GM23338 (cell line): ENCODE data around the gene CPM. TPM values are rescaled to one million over a fixed set of nuclear protein-coding genes. Genes with fewer than 3 reads are reported as not detected.

Experiments
- ATAC-seq: fragments of 200-7000 bp; cut with Tn5 transposase; 3 replicates; pipeline ENCODE4 v1.9.1; 2020
- DNase-seq: peaks from one replicate; pipeline ENCODE4 v3.0.0-alpha.2; 2015; ENCODE audit warnings: low spot score
- H2AFZ ChIP-seq: fragments of 200-600 bp; sonication (generic); 2 replicates; pipeline ENCODE4 v1.8.0; 2016; ENCODE audit warnings: antibody characterized with exemption, mild to moderate bottlenecking, moderate library complexity
- H3F3A ChIP-seq: fragments of 200-600 bp; sonication (generic); replicated peaks from 2 replicates; pipeline ENCODE4 v1.8.0; 2017; ENCODE audit warnings: antibody characterized with exemption, mixed run types, low read depth
- H3K27ac ChIP-seq: fragments of 200-600 bp; sonication (generic); 2 replicates; pipeline ENCODE4 v1.6.1; 2016; ENCODE audit warnings: low read depth
- H3K27me3 ChIP-seq: fragments of 200-600 bp; sonication (generic); 2 replicates; pipeline ENCODE4 v1.8.0; 2016; ENCODE audit warnings: mild to moderate bottlenecking, mixed run types, moderate library complexity; ENCODE audit not compliant: insufficient read depth
- H3K36me3 ChIP-seq: fragments of 200-600 bp; sonication (generic); 2 replicates; pipeline ENCODE4 v1.8.0; 2016; ENCODE audit warnings: mild to moderate bottlenecking; ENCODE audit not compliant: insufficient read depth
- H3K4me1 ChIP-seq: fragments of 200-600 bp; sonication (generic); 2 replicates; pipeline ENCODE4 v1.8.0; 2016; ENCODE audit warnings: mild to moderate bottlenecking, moderate library complexity; ENCODE audit not compliant: insufficient read depth
- H3K4me2 ChIP-seq: fragments of 200-600 bp; sonication (generic); 2 replicates; pipeline ENCODE4 v1.7.1; 2017; ENCODE audit warnings: mixed run types
- H3K4me3 ChIP-seq: fragments of 200-600 bp; sonication (generic); 2 replicates; pipeline ENCODE4 v1.6.1; 2016; ENCODE audit warnings: mixed run types
- H3K79me2 ChIP-seq: fragments of 200-600 bp; sonication (generic); replicated peaks from 2 replicates; pipeline ENCODE4 v1.8.0; 2017; ENCODE audit warnings: mild to moderate bottlenecking; ENCODE audit not compliant: insufficient read depth
- H3K9me2 ChIP-seq: fragments of 200-600 bp; sonication (generic); 2 replicates; pipeline ENCODE4 v1.8.0; 2017; ENCODE audit not compliant: insufficient read depth
- H4K20me1 ChIP-seq: fragments of 200-600 bp; sonication (generic); replicated peaks from 2 replicates; pipeline ENCODE4 v1.8.0; 2017; ENCODE audit warnings: mild to moderate bottlenecking; ENCODE audit not compliant: insufficient read depth
- H3K27ac Mint-ChIP-seq: 2 replicates; pipeline ENCODE4 v1.8.0; 2020; ENCODE audit warnings: inconsistent platforms, mild to moderate bottlenecking, moderate library complexity, mixed read lengths
- H3K27me3 Mint-ChIP-seq: 3 replicates; pipeline ENCODE4 v1.8.0; 2022; ENCODE audit warnings: low read depth, mild to moderate bottlenecking, moderate library complexity, mixed read lengths, inconsistent platforms; ENCODE audit not compliant: insufficient read depth, poor library complexity
- H3K36me3 Mint-ChIP-seq: 3 replicates; pipeline ENCODE4 v1.8.0; 2021; ENCODE audit warnings: low read depth, mild to moderate bottlenecking, inconsistent platforms, moderate library complexity, mixed read lengths
- H3K4me1 Mint-ChIP-seq: 3 replicates; pipeline ENCODE4 v1.8.0; 2020; ENCODE audit warnings: mild to moderate bottlenecking, inconsistent platforms, mixed read lengths
- H3K4me3 Mint-ChIP-seq: 3 replicates; pipeline ENCODE4 v1.8.0; 2021; ENCODE audit warnings: moderate library complexity, mild to moderate bottlenecking, inconsistent platforms, mixed read lengths
- H3K9me3 Mint-ChIP-seq: 3 replicates; pipeline ENCODE4 v1.8.0; 2020; ENCODE audit warnings: moderate library complexity, mild to moderate bottlenecking, inconsistent platforms, mixed read lengths
- CREB1 ChIP-seq: fragments of 250-450 bp; sonication (Bioruptor Pico); IDR thresholded peaks from 2 replicates; pipeline ENCODE4 v1.5.0; 2020; ENCODE audit warnings: low read depth, mild to moderate bottlenecking, moderate library complexity
- ETS1 ChIP-seq: IDR thresholded peaks from 2 replicates; pipeline ENCODE4 v1.6.1; 2016; ENCODE audit warnings: antibody characterized with exemption
- JUNB ChIP-seq: IDR thresholded peaks from one replicate; pipeline ENCODE4 v1.6.1; 2016; ENCODE audit warnings: antibody characterized with exemption; ENCODE audit not compliant: unreplicated experiment
- NANOG ChIP-seq: IDR thresholded peaks from 2 replicates; pipeline ENCODE4 v1.6.1; 2016; ENCODE audit warnings: antibody characterized with exemption, borderline replicate concordance
- POLR2AphosphoS5 ChIP-seq: IDR thresholded peaks from 2 replicates; pipeline ENCODE4 v1.6.1; 2016; ENCODE audit warnings: antibody characterized with exemption, low read depth
- REST ChIP-seq: IDR thresholded peaks from one replicate; pipeline ENCODE4 v1.6.1; 2018; ENCODE audit warnings: antibody characterized with exemption; ENCODE audit not compliant: unreplicated experiment
- STAT1 ChIP-seq: IDR thresholded peaks from one replicate; pipeline ENCODE4 v1.6.1; 2016; ENCODE audit warnings: antibody characterized with exemption; ENCODE audit not compliant: unreplicated experiment
- ZNF114 ChIP-seq: fragments of 250-450 bp; sonication (Bioruptor Pico); IDR thresholded peaks from 2 replicates; pipeline ENCODE4 v1.5.0; 2020; ENCODE audit warnings: mild to moderate bottlenecking, moderate library complexity
- ZNF331 ChIP-seq: fragments of 250-450 bp; sonication (Bioruptor Pico); IDR thresholded peaks from 2 replicates; pipeline ENCODE4 v1.5.0; 2020; ENCODE audit warnings: low read depth, mild to moderate bottlenecking, moderate library complexity
- ZNF462 ChIP-seq: fragments of 250-450 bp; sonication (Bioruptor Pico); IDR thresholded peaks from 2 replicates; pipeline ENCODE4 v1.5.0; 2020; ENCODE audit warnings: mild to moderate bottlenecking, moderate library complexity
- polyA plus RNA-seq: library from polyadenylated mRNA; unstranded; fragments of >200 nt; fragmentation: Nextera tagmentation; extraction: Ambion mirVana; gene quantifications from 2 replicates; pipeline ENCODE4 v1.2.1, GENCODE V29; 2016
- total RNA-seq: library from RNA; depleted of rRNA; stranded (reverse); fragments of >200 nt; shearing (Covaris generic); gene quantifications from 2 replicates; pipeline ENCODE4 v1.2.3, GENCODE V29; 2014

The CPM gene
- total and polyA plus RNA-seq, 2 experiments from 2014 or later, result 0.37 to 5.8 TPM

- no peak overlapping the region for H3K4me3 Mint-ChIP-seq
- no peak overlapping the region for H3K4me3 ChIP-seq
- H3K27ac Mint-ChIP-seq, result no peak overlapping the region
- H3K4me2 ChIP-seq, result no peak overlapping the region
- no peaks in the 10 kb centered on the region for H3K27me3 Mint-ChIP-seq
- no peak overlapping the region for H2AFZ ChIP-seq
- peaks cover 4% of the 10 kb centered on the region for H3K9me3 Mint-ChIP-seq
- no peaks in the 10 kb centered on the region for H3K4me1 ChIP-seq
- no peak for TF ChIP-seq ZNF462 (CRISPR knock-in tag)
- TF ChIP-seq POLR2AphosphoS5, result no peak
- TF ChIP-seq ZNF114, result no peak
- TF ChIP-seq ETS1, result no peak
- ATAC-seq, result no peak
- no peaks in the 10 kb centered on the region for H3K36me3 ChIP-seq
- no peak overlapping the region for H3K27ac ChIP-seq
- no peak for DNase-seq
- H3F3A ChIP-seq, result no peaks in the 10 kb centered on the region
- no peaks in the 10 kb centered on the region for H3K79me2 ChIP-seq
- H4K20me1 ChIP-seq, result no peaks in the 10 kb centered on the region
- H3K27me3 ChIP-seq, result no peaks in the 10 kb centered on the region
- H3K36me3 Mint-ChIP-seq, result 0 out of 3 replicates have a peak, but pooled peaks cover 4% of the 10 kb centered on the region
- no peaks in the 10 kb centered on the region for H3K4me1 Mint-ChIP-seq
- no peaks in the 10 kb centered on the region for H3K9me2 ChIP-seq
These were observed 17.5 kb upstream of the CPM start for GRCh38 chr12:68950511-68950910.

- no peak overlapping the region for H3K4me3 Mint-ChIP-seq
- no peak for TF ChIP-seq POLR2AphosphoS5
- TF ChIP-seq ZNF331 (CRISPR knock-in tag), result no peak
- no peak for TF ChIP-seq JUNB
- TF ChIP-seq ETS1, result no peak
- TF ChIP-seq STAT1, result no peak
- no peak for TF ChIP-seq CREB1
- no peak for TF ChIP-seq ZNF114
- TF ChIP-seq NANOG, result no peak
- TF ChIP-seq REST, result no peak
These were observed 12.3 kb upstream of the CPM start for GRCh38 chr12:68945255-68945654.

More at GRCh38 chr12:68945255-68945654, 12.3 kb upstream of the CPM start:
- no peaks in the 10 kb centered on the region for H3K27me3 ChIP-seq
- ATAC-seq, result no peak
- no peak overlapping the region for H3K27ac Mint-ChIP-seq
- H3K27ac ChIP-seq, result no peak overlapping the region
- no peaks in the 10 kb centered on the region for H3K9me2 ChIP-seq
- H3K36me3 Mint-ChIP-seq, result no peaks in the 10 kb centered on the region
- no peaks in the 10 kb centered on the region for H3K4me1 Mint-ChIP-seq
- no peaks in the 10 kb centered on the region for H3K36me3 ChIP-seq
- H3K4me1 ChIP-seq, result no peaks in the 10 kb centered on the region
- no peak overlapping the region for H2AFZ ChIP-seq
- H4K20me1 ChIP-seq, result no peaks in the 10 kb centered on the region
- no peaks in the 10 kb centered on the region for H3F3A ChIP-seq
- no peak overlapping the region for H3K4me3 ChIP-seq
- H3K9me3 Mint-ChIP-seq, result no peaks in the 10 kb centered on the region
- DNase-seq, result no peak
- H3K4me2 ChIP-seq, result no peak overlapping the region
- peaks cover 5% of the 10 kb centered on the region for H3K27me3 Mint-ChIP-seq
- H3K79me2 ChIP-seq, result no peaks in the 10 kb centered on the region
